GM18909 (cell line): ENCODE results near the gene THAP7.
"Not testable (repeated sequence)": the region's sequence is repeated elsewhere in the genome, so short reads cannot be mapped to it uniquely, and the experiment has no call there.

Source experiments
- ATAC-seq: cut with Tn5 transposase; IDR thresholded peaks from one replicate; pipeline ENCODE4 v1.9.1; 2021; ENCODE audit warnings: mild to moderate bottlenecking; ENCODE audit not compliant: unreplicated experiment, poor library complexity

The THAP7 gene

DNA sequence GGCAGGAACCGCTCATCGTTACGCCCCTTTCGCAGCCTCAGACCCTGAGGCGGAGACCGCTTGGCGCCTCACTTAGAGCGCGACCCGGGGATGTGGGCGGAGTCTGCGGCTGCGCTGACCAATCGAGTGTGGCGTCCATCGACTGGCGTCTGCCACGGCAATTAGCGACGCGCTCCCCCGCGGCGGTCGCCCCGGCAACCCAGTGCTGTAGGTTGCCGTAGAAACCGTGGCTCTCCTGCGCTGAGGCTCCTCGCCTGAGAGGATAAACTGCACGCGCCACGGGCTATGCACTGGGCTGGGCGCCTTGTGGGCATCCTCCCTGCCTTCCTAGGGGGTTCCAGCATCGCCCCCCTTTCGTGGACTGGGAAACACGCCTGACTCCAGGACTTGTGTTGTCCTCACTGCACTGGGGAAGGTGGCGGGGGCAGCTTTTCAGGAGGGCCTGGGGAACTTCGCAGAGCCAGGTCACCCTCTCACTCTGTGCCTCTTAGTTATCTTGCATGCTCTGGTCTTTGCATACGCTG, 12.3 kb upstream of the THAP7 start:
- peak; percentile 88 for ATAC-seq

DNA sequence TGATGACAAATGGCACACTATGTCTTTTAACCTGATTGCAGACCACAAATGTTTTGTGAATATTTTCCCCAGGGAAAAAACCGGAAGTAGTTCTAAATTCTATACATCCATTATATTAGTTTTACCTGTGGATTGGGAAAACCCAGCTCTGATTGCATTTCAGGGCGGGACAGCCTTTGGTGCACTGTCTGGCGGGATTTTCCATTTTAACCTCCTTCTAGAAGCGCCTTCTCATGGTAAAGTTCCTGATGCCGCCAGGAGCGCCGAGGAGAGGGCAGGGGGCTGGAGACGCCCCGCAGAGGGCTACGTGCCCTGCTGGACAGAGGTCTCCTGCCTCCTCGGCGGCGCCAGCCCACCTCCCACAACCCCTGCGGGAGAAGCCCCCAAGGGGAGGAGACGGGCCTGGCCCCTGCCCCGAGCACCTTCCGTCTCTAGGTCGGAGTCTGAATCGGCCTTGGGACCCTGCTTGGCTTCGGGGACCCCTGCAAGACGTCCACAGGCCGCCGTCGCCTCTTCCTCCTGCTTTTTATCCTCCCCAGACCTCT, 11.8 kb upstream of the THAP7 start:
- ATAC-seq, result peak; percentile 12

DNA sequence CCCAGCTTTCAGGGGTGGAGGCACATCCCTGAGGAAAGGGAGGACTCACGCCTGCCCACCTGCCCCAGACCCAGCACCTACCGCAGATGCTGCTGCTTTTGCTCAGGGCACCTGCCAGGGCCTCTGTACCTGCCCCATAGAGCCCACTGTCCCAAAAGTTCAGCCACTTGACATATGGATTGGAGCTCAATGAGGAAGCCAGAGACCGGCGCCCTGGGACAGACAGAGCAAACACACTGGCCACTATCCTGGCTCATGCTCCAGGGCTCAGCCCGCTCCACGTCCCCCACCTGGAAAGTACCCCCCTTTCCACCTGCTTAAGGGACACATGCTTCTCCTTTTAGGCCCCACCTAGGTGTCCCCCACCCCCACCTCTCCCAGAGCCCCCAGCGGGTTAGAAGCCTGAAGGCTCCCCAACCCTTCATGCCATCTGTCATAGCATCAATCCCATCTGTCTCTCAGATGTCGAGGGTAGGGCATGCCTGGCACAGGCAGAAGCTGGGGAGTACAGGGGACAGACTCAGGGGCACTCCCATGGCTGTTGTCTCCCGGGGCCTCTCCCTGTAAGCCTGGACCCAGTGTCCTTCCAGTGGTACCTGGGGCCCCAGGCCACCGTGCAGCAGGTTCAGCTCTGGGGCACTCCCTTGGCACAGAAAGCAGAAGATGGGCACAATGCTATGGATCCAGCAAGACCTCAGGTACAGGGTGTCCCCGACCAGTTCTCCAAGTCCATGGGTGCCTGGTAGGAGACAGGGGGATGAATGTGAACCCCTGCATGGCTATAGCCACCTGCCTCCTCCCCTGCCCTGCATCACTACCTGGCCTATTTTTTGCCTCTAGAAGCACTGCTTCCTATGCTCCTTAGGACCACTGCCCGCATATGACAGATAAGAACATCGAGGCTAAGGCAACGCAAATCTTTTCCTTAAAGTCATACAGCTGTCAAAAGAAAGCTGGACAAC, 10.8 kb upstream of the THAP7 start:
- no peak for ATAC-seq

DNA sequence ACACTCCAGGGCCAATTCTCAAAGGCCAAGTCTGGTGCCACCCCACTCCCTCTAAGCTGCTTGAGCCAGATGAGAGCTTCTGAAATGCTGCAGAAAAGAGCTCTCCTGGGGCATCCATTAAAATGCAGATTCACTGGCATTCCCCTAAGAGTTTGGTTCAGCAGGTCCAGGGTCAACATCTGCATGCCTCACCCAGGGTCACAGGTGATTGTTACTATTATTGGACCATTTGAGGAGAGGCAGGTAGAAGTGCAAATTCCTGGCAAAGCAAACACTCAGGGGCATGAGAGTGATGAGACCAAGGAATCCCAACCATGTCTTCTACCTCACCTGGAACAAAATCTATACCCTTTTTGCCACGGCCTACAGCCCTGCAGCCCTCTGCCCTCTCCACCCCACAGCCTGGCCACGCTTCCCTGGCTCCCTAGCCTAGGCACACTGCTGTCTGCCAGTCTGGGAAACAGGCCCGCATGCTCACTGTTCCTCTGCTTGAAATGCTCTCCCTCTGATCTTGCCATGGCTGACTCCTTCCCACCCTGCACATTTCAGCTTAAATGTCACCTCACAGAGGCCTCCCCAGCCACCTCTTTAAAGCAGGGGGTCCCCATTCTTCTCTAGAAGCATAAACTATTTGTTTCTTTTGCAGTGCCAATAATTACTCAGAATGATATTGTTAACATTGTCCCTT, 8.7 kb upstream of the THAP7 start:
- no peak for ATAC-seq

- no peak for ATAC-seq
These were observed 7.9 kb upstream of the THAP7 start for GRCh38 chr22:21009638-21010425.

DNA sequence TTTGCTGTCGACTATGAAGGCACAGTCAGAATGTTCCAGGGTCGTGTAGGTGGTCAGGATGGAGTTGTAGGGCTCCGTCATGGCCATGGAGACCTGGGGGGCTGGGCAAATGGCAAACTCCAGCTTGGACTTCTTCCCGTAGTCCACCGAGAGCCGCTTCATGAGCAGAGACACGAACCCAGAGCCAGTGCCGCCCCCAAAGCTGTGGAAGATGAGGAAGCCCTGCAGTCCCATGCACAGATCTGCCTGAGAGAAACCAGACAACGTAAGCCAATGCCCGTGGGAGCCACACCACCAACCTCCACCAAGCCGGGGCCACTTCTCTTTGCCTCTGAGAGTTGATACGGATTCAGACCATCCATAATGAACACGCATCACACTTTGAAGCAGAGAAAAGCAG, 7.3 kb upstream of the THAP7 start:
- ATAC-seq, result not testable (repeated sequence)

DNA sequence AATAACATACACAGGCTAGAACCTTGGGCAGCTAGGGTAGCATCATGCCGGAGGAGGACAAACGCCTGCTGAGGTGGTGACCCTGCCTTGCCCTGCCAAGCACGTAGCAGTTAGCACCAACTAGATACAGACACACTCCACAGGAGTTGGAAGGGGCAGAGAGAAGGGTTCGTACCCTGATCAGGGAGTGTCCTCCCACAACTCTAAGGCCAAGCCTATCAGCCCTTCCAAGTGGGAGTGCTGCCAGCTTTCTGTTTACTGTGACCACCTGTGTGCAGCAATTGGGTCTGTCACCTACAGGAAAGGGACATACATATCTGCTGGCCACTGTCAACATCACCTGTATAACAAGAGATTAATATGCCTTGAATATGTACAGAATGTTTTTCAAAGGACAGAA, 1.9 kb upstream of the THAP7 start:
- ATAC-seq, result no peak

DNA sequence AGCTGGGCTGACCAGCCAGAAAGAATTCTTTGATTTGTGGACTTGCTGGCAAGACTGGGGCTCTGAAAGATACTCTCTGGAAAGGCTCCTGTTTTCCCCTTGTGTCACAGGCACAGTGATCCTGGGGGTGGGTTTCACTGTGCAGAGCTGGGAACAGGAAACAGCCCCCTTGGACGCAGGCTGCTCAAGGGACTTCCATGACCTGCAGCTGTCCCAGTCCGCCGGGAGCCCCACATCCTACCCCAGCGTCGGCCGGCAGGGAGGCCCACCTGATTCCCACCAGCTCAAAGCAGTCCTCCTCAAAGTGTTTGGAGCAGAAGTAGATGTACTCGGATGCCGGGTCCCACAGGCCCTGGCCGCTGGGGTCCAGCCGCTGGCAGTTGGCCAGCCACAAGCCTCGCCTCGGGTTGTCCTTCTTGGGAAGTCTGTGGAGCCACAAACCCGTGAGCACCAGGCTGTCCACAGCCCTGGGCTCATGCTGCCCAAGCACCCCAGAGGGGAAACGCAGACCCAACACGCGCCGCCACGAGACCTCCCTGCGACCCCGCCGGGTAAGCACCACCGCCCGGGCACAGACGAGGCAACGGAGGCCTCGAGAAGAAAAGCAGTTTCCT, 824 bp downstream of the THAP7 start:
- peak; percentile 11 for ATAC-seq

DNA sequence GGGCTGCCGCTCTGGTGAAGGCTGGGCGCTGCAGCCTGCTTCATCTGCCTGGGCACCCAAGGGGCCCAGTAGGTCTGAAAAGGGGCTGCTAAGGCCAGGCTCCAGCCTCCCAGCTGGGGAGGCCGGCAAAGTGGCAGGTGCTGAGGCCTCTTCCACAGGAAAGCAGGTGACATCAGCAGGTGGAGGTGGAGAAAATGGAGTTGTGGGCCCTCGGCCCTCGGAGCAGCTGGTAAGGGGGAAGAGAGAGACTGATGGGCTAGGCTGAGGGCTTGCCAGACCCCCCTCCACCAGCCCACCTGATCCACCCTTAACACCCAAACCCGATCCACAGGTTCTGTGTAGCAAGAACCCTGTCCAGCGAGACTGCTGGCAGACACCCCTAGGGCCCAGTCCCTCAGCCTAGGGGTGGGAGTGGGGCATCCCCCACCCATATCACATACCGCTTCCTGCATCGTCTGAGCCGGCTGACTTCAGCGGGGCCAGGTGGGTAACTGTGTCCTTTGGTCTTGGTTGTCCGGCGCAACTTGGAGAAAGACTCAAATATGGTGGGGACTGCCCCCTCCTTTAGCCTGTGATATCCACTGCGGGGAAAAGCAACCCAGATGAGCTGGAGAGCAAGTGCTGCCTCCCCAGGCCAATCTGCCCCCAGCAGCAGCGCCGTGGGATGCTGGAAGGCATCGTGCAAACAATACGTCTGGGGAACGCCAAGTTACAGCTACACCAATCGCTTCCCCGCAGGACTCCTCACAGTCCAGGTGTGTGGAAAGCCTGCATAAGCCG, 1.5 kb downstream of the THAP7 start:
- ATAC-seq, result no peak

DNA sequence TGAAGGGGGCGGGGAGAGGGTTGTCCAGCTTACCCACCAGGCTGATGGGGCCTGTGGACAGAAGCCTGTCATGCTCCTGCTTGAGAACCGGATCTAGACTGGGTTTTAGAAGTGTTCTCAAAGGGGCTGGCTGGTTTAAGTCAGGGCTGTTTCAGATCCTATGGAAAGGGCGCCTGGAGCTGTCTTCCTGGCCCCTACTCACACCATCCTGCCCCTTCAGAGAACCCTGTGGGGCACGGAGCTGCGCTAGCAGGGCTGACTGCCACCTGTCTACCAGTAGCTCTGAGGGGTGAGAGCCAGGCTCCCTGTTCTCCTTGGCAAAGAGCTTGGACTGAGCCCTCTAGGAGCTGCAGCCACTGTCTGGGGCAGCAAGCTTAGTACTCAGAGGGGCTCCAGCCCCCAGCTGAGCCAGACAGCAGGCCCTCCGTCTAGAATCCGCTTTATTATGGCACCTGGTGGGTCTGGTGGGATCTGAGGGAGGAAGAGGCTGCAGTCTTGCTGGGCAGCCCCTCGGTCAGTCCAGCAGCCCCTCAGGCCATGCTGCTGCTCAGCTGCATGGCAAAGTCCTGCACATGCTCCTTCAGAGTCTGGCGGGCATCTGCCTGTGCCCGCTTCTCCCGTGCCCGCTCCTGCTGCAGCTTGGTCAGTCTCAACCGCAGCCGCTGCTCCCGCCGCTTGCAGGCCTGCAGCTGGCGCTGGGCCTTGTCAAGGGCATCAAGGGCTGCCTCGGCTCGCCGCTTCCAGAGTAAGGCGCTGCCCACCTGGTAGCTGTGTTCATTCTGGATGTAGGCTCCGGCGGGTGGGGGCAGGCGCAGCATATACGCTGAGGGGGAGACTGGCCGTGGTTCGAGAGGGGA, 2.3 kb downstream of the THAP7 start:
- ATAC-seq, result no peak

DNA sequence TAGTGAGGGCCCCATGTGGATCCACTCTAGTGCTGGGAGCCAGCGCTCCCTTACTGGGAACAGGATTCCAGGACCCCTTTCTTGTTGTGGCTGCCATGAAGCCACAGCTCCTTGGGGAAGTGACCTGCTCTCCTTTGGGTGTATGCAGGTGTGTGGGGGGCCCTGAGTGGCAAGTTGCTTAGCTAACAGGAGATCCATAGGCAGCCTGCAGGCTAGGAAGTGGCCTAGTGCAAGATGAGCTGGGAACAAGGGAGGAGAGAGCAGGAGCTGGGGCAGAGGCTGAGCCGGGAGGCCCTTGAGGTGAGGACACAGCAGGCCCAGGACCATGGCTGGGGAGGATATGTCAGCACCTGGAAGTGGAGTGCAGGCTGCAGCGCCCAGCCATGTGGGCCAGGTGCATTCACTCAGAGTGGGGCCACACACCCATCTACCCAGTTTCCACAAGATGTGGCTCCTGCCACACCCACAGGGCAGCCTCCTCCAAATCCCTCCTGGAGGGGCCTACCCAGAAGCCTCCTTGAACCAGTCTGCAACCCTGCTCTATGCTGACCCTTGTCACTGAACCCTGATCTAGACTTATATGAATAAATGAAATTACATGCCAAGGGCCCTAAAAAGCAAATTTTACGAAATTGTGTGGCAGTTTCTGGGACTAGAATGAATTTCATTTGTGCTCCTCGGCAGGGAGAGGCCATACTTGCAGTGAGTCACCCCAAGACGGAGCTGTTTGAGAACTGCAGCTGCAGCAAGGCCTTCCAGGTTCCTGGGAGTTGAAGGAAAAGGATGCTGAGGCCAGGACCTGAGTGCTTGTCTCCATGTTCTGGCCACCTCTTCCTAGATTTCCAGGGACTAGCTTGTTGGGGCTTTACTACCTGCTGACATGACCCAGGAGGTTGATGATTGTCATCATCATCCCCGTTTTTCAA, 3.2 kb downstream of the THAP7 start:
- ATAC-seq, result no peak

DNA sequence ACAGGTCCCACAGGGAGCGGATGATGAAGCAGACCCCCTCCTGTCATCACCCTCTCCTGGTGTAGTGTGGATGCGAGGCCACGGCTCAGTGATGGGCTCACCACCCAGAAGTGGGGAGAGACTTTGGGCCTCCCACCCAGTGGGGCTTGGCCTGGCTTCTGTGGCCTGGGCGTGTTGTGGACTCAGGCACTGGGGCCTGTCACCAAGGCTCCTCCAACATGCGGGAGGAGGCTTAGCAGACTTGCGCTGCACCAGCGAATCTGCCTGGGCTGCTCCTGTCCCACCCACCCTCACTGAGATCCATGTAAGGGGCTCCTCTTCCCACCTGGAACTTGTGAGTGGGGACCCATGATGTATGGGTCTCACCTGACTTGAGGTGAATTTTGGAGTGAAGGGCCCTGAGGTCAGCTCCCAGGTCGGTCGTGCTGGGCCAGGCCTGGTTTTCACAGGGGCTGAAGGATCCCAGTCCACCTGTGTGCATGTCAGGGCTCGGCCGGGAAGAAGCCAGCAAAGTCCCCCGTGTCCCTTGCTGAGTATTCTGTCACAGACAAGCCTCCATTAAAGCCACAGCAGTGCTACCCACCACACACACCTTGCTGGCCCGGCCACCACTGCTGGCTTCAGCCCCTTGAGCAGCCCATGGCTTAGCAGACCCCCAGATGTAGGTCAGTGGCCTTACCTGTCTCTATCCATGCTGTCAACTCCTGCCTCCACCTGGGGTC, 4.2 kb downstream of the THAP7 start:
- no peak for ATAC-seq

DNA sequence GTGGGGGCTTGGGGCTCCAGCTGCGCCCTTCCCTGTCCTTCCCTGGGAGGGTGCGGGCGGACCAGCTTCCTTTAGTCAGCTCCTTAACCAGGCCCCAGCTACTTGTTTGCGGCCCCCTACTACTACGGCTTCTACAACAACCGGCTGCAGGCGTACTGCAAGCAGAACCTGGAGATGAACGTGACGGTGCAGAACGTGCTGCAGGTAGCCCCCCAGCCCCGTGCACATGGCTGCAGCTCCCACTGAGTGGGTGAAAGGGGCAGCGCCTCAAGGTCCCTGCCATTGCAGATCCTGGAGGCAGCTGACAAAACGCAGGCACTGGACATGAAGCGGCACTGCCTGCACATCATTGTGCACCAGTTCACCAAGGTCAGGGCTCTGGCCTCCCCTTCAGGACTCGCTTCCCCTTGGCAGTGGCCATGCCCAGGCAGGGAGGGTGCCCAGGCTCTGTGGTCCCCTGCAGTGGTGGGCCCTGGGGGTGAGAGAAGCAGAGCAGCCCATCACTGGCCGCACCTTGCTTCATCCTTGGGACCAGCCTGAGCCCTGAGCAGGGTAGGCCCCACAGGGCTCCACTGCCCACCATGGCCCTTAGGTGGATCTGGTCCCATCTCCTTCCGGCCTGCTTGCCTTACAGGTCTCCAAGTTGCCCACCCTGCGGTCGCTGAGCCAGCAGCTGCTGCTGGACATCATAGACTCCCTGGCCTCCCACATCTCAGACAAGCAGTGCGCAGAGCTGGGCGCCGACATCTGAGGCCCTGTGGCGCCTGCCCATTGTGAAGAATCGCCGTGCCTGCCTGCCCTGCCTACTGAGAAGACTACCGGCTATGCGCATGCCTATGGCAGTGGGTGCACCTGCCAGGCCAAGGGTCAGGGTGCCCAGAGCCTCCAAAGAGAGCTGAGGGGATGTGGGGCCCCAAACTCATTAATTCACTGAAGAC, 5.1 kb downstream of the THAP7 start:
- ATAC-seq, result no peak

GRCh38 chr22:20996031-20996410, 5.9 kb downstream of the THAP7 start:
- no peak for ATAC-seq

- no peak for ATAC-seq
These were observed 6.4 kb downstream of the THAP7 start for GRCh38 chr22:20995329-20996030.
